Stimulated activated CD4-positive, alpha-beta T cell treated with anti-CD3 and anti-CD28 coated beads, Interleukin-1b, Interleukin-23, amount 100 ng/mL, for 24 hours (primary cell): ENCODE results near the gene CAVIN1.
"Not testable (repeated sequence)": the region's sequence is repeated elsewhere in the genome, so short reads cannot be mapped to it uniquely, and the experiment has no call there.

Source experiments
- DNase-seq, 4 experiments: peaks; one replicate each; pipeline ENCODE4 v3.0.0-alpha.2; 2020; ENCODE audit warnings: low read depth in 4 of 4, low spot score in 1 of 4

The CAVIN1 gene

GRCh38 chr17:42378959-42379594 is 44.0 kb downstream of the CAVIN1 start:
- no peak for DNase-seq

DNA sequence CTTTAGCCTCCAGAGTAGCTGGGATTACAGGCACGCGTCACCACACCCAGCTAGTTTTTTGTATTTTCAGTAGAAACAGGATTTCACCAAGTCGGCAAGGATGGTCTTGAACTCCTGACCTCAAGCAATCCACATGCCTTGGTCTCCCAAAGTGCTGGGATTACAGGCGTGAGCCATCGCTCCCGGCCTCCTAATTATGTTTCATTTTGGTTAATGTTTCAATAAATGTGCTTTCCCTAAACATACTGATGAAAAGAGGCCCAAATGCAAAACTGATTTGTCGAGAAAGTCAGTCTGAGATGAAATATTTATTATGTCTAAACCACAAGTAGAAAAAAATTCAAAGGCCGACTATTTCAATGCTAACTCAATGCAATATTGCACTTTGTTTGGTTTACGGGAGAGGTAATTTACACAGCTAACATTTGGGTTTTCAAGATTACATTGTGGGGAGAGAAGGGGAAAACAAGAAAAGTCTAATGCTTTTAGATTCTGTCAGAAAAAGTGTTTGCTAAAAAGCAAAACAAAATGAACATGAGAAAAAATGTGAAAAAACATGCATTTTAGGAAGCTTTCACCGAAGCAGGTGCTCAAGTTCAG is 44.6 kb downstream of the CAVIN1 start:
- DNase-seq: no peak

- DNase-seq: no peak
Measured at GRCh38 chr17:42373896-42374295, 49.2 kb downstream of the CAVIN1 start.

DNA sequence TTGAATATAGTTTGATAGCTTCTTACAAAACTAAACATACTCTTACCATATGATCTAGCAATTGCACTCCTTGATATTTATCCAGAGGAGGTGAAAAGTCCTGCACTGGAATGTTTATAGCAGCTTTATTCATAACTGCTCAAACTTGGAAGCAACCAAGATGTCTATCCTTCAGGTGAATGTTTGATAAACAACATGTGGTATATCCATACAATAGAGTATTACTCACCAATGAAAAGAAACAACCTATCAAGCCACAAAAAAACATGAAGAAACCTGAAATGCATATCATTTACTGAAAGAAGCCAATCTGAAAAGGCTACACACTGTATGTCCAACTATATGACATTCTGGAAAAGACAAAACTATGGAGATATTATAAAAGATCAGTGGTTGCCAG is 50.9 kb downstream of the CAVIN1 start:
- no peak for DNase-seq

DNA sequence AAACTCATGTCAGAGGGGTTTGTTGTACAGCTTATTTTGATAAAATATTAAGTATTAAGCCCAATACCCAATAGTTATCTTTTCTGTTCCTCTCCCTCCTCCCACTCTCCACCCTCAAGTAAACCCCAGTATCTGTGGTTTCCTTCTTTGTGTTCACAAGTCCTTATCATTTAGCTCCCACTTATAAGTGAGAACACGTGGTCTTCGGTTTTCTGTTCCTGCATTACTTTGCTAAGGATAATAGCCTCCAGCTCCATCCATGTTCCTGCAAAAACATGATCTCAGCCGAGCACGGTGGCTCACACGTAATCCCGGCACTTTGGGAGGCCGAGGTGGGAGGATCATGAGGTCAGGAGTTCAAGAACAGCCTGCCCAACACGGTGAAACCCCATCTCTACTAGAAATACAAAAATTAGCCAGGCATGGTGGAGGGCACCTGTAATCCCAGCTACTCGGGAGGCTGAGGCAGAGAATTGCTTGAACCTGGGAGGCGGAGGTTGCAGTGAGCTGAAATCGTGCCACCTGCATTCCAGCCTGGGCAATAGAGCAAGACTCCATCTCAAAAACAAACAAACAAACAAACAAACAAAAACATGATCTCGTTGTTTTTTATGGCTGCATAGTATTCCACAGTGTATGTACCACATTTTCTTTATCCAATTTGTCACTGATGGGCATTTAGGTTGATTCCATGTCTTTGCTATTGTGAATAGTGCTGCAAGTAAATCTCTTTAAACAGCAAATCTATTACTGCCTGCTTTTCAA is 54.1 kb downstream of the CAVIN1 start:
- DNase-seq: not testable (repeated sequence)

DNA sequence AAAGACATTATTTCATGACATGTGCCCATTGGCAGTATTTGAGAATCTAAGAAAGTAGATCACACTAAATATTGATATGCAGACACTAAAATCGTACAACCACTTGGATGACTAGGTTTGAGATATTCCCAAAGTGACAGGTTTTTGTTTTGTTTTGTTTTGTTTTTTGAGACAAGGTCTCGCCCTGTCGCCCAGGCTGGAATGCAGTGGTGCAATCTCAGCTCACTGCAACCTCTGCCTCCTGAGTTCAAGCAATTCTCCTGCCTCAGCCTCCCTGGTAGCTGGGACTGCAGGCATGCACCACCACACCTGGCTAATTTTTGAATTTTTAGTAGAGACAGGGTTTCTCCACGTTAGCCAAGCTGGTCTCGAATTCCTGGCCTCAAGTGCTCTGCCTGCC is 54.7 kb downstream of the CAVIN1 start:
- DNase-seq: not testable (repeated sequence)

GRCh38 chr17:42366176-42367023 is 56.7 kb downstream of the CAVIN1 start:
- DNase-seq: not testable (repeated sequence)

- DNase-seq: peak in 1 of 4 experiments; percentile 25
Measured at GRCh38 chr17:42365136-42365535, 57.9 kb downstream of the CAVIN1 start.

- DNase-seq: no peak
Measured at GRCh38 chr17:42363767-42364585, 59.1 kb downstream of the CAVIN1 start.

- no peak for DNase-seq
Measured at GRCh38 chr17:42363231-42363630, 59.8 kb downstream of the CAVIN1 start.

- DNase-seq: no peak
Measured at GRCh38 chr17:42362245-42362961, 60.7 kb downstream of the CAVIN1 start.

DNA sequence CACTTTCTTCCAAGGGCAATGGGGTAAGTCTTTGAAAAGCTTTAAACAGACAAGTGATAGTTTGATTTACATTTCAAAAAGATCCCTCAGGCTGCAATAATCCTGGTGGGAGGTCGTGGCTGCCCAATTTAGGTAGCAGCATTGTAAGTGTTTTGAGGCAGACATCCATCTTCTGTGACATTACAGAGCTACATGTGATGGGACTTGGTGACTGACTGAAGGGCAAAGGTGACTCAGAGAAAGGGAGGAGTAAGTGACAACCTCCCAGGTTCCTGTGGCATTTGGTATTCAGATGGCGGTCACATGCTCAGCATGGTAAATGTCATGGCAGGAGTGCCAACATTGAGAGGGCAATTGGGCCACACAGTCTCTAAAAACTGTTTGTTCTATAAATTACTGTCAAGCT is 61.3 kb downstream of the CAVIN1 start:
- peak in 2 of 4 experiments; percentile 18 to 38 for DNase-seq

DNA sequence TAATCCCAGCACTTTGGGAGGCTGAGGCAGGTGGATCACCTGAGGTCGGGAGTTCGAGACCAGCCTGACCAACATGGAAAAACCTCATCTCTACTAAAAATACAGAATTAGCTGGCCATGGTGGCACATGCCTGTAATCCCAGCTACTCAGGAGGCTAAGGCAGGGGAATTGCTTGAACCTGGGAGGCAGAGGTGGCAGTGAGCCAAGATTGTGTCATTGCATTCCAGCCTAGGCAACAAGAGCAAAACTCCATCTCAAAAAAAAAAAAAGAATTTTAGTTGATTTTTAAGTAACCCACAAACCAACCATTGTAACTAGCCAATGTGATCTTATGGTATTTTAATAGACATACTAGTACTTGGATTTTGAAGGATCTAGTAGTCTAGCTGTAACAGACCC is 62.7 kb downstream of the CAVIN1 start:
- not testable (repeated sequence) for DNase-seq

DNA sequence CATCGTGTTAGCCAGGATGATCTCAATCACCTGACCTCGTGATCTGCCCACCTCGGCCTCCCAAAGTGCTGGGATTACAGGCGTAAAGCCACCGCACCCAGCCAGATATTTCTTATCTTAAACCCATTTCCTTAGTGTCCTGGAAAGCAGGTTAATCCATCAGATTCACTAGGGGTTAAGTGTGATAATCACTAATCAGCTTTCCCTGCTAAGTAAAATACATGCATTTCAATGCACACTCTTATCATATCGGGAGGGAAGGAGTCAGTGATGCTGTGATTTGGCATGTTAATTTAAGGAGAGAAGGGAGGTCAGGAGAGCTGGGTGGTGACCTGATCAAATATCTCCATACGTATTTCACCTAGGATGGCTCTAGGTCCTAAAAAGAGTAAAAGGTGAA is 63.9 kb downstream of the CAVIN1 start:
- DNase-seq: no peak

DNA sequence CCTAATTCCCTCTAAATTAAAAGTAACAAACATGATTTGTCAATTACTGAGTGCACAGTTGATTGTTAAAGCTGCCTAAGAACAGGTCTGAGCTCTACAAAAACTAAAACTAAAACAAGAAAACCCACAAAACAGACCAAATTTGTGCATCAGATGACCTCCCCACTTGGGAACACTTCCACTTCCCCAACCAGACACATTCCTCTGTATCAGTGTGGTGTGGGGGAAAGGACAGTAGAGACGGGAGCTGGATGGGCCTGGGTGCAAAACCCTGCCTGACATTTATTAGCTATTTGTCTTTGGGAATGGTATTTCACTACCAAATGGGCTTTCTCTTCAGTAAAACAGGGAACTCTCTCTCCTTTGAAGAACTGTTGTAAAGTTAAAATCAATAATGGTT is 64.6 kb downstream of the CAVIN1 start:
- no peak for DNase-seq

DNA sequence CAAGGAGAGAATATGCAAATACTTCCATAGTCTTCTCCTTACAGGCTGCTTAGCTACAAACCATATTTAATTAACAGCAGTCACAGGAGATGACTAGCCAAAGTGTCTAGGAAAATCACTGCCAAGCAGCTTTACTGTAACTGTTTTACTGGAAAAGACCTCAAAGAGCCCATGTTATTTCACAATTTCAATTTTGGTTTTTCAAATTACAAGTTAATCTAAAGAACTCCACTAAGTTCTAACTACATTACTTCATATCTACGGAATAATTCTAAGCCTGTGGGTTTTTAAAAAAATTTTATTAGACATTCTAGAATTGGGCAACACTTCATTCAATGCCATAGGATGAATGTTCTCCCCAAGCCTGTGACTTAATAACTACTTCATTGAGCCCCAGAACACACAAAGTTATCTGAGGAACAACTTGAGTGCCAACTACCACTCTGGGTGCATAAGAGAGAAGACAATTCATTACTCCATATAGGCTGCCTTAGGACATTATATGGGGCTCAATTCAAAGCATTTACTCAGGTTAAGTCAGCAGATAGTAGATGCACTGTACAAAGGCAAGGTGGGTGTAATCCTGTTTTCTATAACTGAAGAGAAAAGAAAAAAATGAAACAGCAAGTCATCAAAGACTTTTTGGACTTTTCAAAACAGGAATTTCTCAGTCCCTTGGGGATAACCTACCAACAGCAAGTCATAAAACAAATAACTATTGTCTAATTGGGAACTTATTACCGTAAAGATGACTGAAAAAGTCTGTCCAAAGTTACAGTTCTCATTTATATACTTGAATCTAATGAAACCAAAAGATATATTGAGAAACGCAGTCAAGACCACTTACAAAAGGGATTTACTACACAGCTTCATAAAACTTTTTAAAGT is 67.9 kb downstream of the CAVIN1 start:
- DNase-seq: no peak
